Measurements from ENCODE around the gene ATP9B. TPM values are rescaled to one million over a fixed set of nuclear protein-coding genes. Genes with fewer than 3 reads are reported as not detected.
A peak's percentile ranks its signal among the peaks of the same experiment; 100 is the strongest.

ATP9B gene
- total RNA-seq, 2 experiments from 2014 or later = 15.9 to 16.6 TPM

- Mint-ChIP-seq H3K27ac (no peak overlapping the region), H3K9me3 (no peaks in the 10 kb centered on the region), H3K27me3 (no peaks in the 10 kb centered on the region), H3K4me3 (no peak overlapping the region), H3K36me3 (peaks cover 39% of the 10 kb centered on the region), H3K4me1 (ENCODE audit: low read depth) (peaks cover 21% of the 10 kb centered on the region)
- CTCF ChIA-PET = no interaction called here
- POLR2A ChIA-PET = no interaction called here
- no peak for DNase-seq
- intact Hi-C loops (cut with micrococcal nuclease) = no loop called here
These were observed 343.8 kb downstream of the ATP9B start for GRCh38 chr18:79413025-79413424.

GRCh38 chr18:79413426-79413825 lies 344.2 kb downstream of the ATP9B start:
- intact Hi-C loops (cut with micrococcal nuclease) = no loop called here
- H3K27ac Mint-ChIP-seq = no peak overlapping the region

GRCh38 chr18:79413901-79414300 lies 344.7 kb downstream of the ATP9B start:
- Mint-ChIP-seq H3K36me3 (peaks cover 39% of the 10 kb centered on the region), H3K9me3 (no peaks in the 10 kb centered on the region), H3K4me1 (ENCODE audit: low read depth) (peaks cover 22% of the 10 kb centered on the region), H3K27me3 (no peaks in the 10 kb centered on the region), H3K4me3 (no peak overlapping the region), H3K27ac (no peak overlapping the region)
- no peak for DNase-seq
- intact Hi-C loops (cut with micrococcal nuclease) = no loop called here
- CTCF ChIA-PET = interaction anchor here (0.6 kb wide), 1 partner anchor 29 kb away, joined by 3 read pairs; no protein-coding TSS in a partner anchor
- POLR2A ChIA-PET = no interaction called here

More at GRCh38 chr18:79413426-79413825, 344.2 kb downstream of the ATP9B start:
- ChIA-PET CTCF (interaction anchor here (0.6 kb wide), 1 partner anchor 30 kb away, joined by 3 read pairs; no protein-coding TSS in a partner anchor), POLR2A (no interaction called here)
- no peak for DNase-seq
- Mint-ChIP-seq H3K27me3 (no peaks in the 10 kb centered on the region), H3K4me1 (ENCODE audit: low read depth) (peaks cover 20% of the 10 kb centered on the region), H3K36me3 (peaks cover 39% of the 10 kb centered on the region), H3K9me3 (no peaks in the 10 kb centered on the region), H3K4me3 (no peak overlapping the region)

GRCh38 chr18:79416022-79416676 lies 347.0 kb downstream of the ATP9B start:
- H3K27ac Mint-ChIP-seq = no peak overlapping the region
- no peak overlapping the region for H3K4me3 Mint-ChIP-seq
- POLR2A ChIA-PET = no interaction called here
- no peaks in the 10 kb centered on the region for H3K9me3 Mint-ChIP-seq
- H3K27me3 Mint-ChIP-seq = no peaks in the 10 kb centered on the region
- DNase-seq = no peak
- CTCF ChIA-PET = no interaction called here
- intact Hi-C loops (cut with micrococcal nuclease) = no loop called here
- peaks cover 33% of the 10 kb centered on the region for H3K4me1 Mint-ChIP-seq (ENCODE audit: low read depth)
- H3K36me3 Mint-ChIP-seq = peaks cover 45% of the 10 kb centered on the region

GRCh38 chr18:79416677-79417052 lies 347.5 kb downstream of the ATP9B start:
- peak overlapping the region; percentile 33 for H3K27ac Mint-ChIP-seq
- peaks cover 43% of the 10 kb centered on the region for H3K36me3 Mint-ChIP-seq
- no peak overlapping the region for H3K4me3 Mint-ChIP-seq
- DNase-seq = no peak
- CTCF ChIA-PET = no interaction called here
- no peaks in the 10 kb centered on the region for H3K27me3 Mint-ChIP-seq
- POLR2A ChIA-PET = no interaction called here
- peaks cover 35% of the 10 kb centered on the region for H3K4me1 Mint-ChIP-seq (ENCODE audit: low read depth)
- no peaks in the 10 kb centered on the region for H3K9me3 Mint-ChIP-seq
- intact Hi-C loops (cut with micrococcal nuclease) = no loop called here

- Mint-ChIP-seq H3K27ac (no peak overlapping the region), H3K27me3 (no peaks in the 10 kb centered on the region), H3K4me1 (ENCODE audit: low read depth) (peaks cover 35% of the 10 kb centered on the region), H3K9me3 (no peaks in the 10 kb centered on the region), H3K36me3 (peaks cover 34% of the 10 kb centered on the region), H3K4me3 (no peak overlapping the region)
- ChIA-PET POLR2A (no interaction called here), CTCF (no interaction called here)
- no peak for DNase-seq
- intact Hi-C loops (cut with micrococcal nuclease) = no loop called here
These were observed 349.0 kb downstream of the ATP9B start for GRCh38 chr18:79418236-79418635.

- no peaks in the 10 kb centered on the region for H3K27me3 Mint-ChIP-seq
- peaks cover 33% of the 10 kb centered on the region for H3K4me1 Mint-ChIP-seq (ENCODE audit: low read depth)
- intact Hi-C loops (cut with micrococcal nuclease) = no loop called here
- ChIA-PET POLR2A (no interaction called here), CTCF (no interaction called here)
- DNase-seq = no peak
- H3K27ac Mint-ChIP-seq = no peak overlapping the region
- no peak overlapping the region for H3K4me3 Mint-ChIP-seq
- H3K9me3 Mint-ChIP-seq = no peaks in the 10 kb centered on the region
- H3K36me3 Mint-ChIP-seq = peaks cover 31% of the 10 kb centered on the region
These were observed 349.4 kb downstream of the ATP9B start for GRCh38 chr18:79418642-79419041.

- H3K4me3 Mint-ChIP-seq = no peak overlapping the region
- H3K36me3 Mint-ChIP-seq = peaks cover 27% of the 10 kb centered on the region
- peaks cover 36% of the 10 kb centered on the region for H3K4me1 Mint-ChIP-seq (ENCODE audit: low read depth)
- POLR2A ChIA-PET = no interaction called here
- CTCF ChIA-PET = no interaction called here
- H3K27ac Mint-ChIP-seq = peak overlapping the region; percentile 38
- no peak for DNase-seq
- H3K9me3 Mint-ChIP-seq = no peaks in the 10 kb centered on the region
- no peaks in the 10 kb centered on the region for H3K27me3 Mint-ChIP-seq
- intact Hi-C loops (cut with micrococcal nuclease) = no loop called here
These were observed 351.0 kb downstream of the ATP9B start for GRCh38 chr18:79420033-79420745.

- intact Hi-C loops (cut with micrococcal nuclease) = no loop called here
- no peaks in the 10 kb centered on the region for H3K27me3 Mint-ChIP-seq
- peaks cover 32% of the 10 kb centered on the region for H3K36me3 Mint-ChIP-seq
- H3K4me1 Mint-ChIP-seq (ENCODE audit: low read depth) = peaks cover 35% of the 10 kb centered on the region
- no peaks in the 10 kb centered on the region for H3K9me3 Mint-ChIP-seq
- ChIA-PET CTCF (no interaction called here), POLR2A (no interaction called here)
- DNase-seq = no peak
- no peak overlapping the region for H3K4me3 Mint-ChIP-seq
- H3K27ac Mint-ChIP-seq = no peak overlapping the region
These were observed 352.2 kb downstream of the ATP9B start for GRCh38 chr18:79421275-79421857.

GRCh38 chr18:79422022-79422782 lies 353.0 kb downstream of the ATP9B start:
- CTCF ChIA-PET = no interaction called here
- peaks cover 34% of the 10 kb centered on the region for H3K4me1 Mint-ChIP-seq (ENCODE audit: low read depth)
- H3K9me3 Mint-ChIP-seq = no peaks in the 10 kb centered on the region
- H3K36me3 Mint-ChIP-seq = peaks cover 32% of the 10 kb centered on the region
- H3K27me3 Mint-ChIP-seq = no peaks in the 10 kb centered on the region
- POLR2A ChIA-PET = no interaction called here
- intact Hi-C loops (cut with micrococcal nuclease) = no loop called here
- H3K27ac Mint-ChIP-seq = no peak overlapping the region
- no peak for DNase-seq
- H3K4me3 Mint-ChIP-seq = no peak overlapping the region

GRCh38 chr18:79422783-79423165 lies 353.6 kb downstream of the ATP9B start:
- DNase-seq = no peak
- intact Hi-C loops (cut with micrococcal nuclease) = no loop called here
- POLR2A ChIA-PET = no interaction called here
- H3K4me1 Mint-ChIP-seq (ENCODE audit: low read depth) = peaks cover 34% of the 10 kb centered on the region
- no peak overlapping the region for H3K4me3 Mint-ChIP-seq
- H3K9me3 Mint-ChIP-seq = no peaks in the 10 kb centered on the region
- peaks cover 32% of the 10 kb centered on the region for H3K36me3 Mint-ChIP-seq
- H3K27me3 Mint-ChIP-seq = no peaks in the 10 kb centered on the region
- CTCF ChIA-PET = no interaction called here
- no peak overlapping the region for H3K27ac Mint-ChIP-seq

- no peak for DNase-seq
- peaks cover 32% of the 10 kb centered on the region for H3K36me3 Mint-ChIP-seq
These were observed 354.2 kb downstream of the ATP9B start for GRCh38 chr18:79423211-79424007.

More at GRCh38 chr18:79423211-79424007, 354.2 kb downstream of the ATP9B start:
- no peaks in the 10 kb centered on the region for H3K9me3 Mint-ChIP-seq
- POLR2A ChIA-PET = no interaction called here
- H3K27me3 Mint-ChIP-seq = no peaks in the 10 kb centered on the region
- CTCF ChIA-PET = no interaction called here
- H3K4me1 Mint-ChIP-seq (ENCODE audit: low read depth) = peaks cover 35% of the 10 kb centered on the region
- no peak overlapping the region for H3K27ac Mint-ChIP-seq
- no peak overlapping the region for H3K4me3 Mint-ChIP-seq
- intact Hi-C loops (cut with micrococcal nuclease) = no loop called here
